A375 (cell line): ENCODE results near the gene CYFIP2. TPM values are rescaled to one million over a fixed set of nuclear protein-coding genes. Genes with fewer than 3 reads are reported as not detected.

ENCODE experiments used
- total RNA-seq: library from RNA; depleted of rRNA; stranded (reverse); fragments of >200 nt; shearing (Covaris generic); gene quantifications from 2 replicates; pipeline ENCODE4 v1.2.3, GENCODE V29; 2014; rRNA removed

CYFIP2 gene
- total RNA-seq: 8.4 and 14.2 TPM in 2 replicates

GRCh38 chr5:157265714-157266285, at the start of gene CYFIP2:
Gene CYFIP2 (plus strand): TSS chr5:157266123. CDS start chr5:157285362, 19,239 bp downstream.

Other genes starting within 250 kb of the CYFIP2 start
- gene HAVCR1, start 207.0 kb upstream of the CYFIP2 start, total RNA-seq: not detected in 2 replicates
- 1.2 TPM in 1 of 2 replicates, not detected in the other for gene HAVCR2, start 157.1 kb upstream of the CYFIP2 start, total RNA-seq
- gene MED7, start 123.3 kb upstream of the CYFIP2 start, total RNA-seq: 6.1 and 7.6 TPM in 2 replicates
- not detected in 2 replicates for gene GARIN3, start 99.9 kb upstream of the CYFIP2 start, total RNA-seq
- not detected in 2 replicates for gene ITK, start 85.3 kb upstream of the CYFIP2 start, total RNA-seq
- 0.19 and 0.42 TPM in 2 replicates for gene NIPAL4, start 194.1 kb downstream of the CYFIP2 start, total RNA-seq